ENCODE results near the gene CCDC73. TPM values are rescaled to one million over a fixed set of nuclear protein-coding genes. Genes with fewer than 3 reads are reported as not detected.
A peak's percentile ranks its signal among the peaks of the same experiment; 100 is the strongest.

Gene CCDC73
- total RNA-seq, 1 donor from 2014 or later = 0.27 TPM

DNA sequence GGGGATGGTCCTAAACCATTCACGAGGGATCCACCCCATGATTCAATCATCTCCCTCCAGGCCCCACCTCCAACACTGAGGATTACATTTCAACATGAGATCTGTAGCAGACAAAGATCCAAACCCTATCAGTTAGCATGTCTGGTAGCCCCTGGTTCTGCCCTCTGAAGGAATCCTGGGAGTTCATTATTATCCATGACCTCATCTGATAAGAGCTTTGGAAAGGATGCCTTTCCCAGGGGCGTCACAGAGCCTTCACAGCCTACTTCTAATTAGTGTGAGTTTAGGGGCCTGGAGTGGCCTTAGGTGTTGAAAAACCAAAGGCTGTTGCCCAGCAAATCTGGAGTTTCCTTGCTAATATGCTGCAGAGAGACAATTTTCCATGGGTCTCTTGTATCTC lies 219.4 kb downstream of the CCDC73 start:
- peaks cover 6% of the 10 kb centered on the region for H3K9me3 Mint-ChIP-seq
- H3K27me3 Mint-ChIP-seq (ENCODE audit: low read depth) = peaks cover 2% of the 10 kb centered on the region
- H3K4me3 Mint-ChIP-seq = no peak overlapping the region
- H3K36me3 Mint-ChIP-seq = no peaks in the 10 kb centered on the region
- no peak for DNase-seq (ENCODE audit: low spot score in 2 of 2, unreplicated experiment in 2 of 2)
- no peak overlapping the region for H3K27ac Mint-ChIP-seq
- peaks cover 43% of the 10 kb centered on the region for H3K4me1 Mint-ChIP-seq
- TF ChIP-seq, protein P1, sequence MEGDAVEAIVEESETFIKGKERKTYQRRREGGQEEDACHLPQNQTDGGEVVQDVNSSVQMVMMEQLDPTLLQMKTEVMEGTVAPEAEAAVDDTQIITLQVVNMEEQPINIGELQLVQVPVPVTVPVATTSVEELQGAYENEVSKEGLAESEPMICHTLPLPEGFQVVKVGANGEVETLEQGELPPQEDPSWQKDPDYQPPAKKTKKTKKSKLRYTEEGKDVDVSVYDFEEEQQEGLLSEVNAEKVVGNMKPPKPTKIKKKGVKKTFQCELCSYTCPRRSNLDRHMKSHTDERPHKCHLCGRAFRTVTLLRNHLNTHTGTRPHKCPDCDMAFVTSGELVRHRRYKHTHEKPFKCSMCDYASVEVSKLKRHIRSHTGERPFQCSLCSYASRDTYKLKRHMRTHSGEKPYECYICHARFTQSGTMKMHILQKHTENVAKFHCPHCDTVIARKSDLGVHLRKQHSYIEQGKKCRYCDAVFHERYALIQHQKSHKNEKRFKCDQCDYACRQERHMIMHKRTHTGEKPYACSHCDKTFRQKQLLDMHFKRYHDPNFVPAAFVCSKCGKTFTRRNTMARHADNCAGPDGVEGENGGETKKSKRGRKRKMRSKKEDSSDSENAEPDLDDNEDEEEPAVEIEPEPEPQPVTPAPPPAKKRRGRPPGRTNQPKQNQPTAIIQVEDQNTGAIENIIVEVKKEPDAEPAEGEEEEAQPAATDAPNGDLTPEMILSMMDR (IDR thresholded peaks at IDR 0.05; ENCODE audit: unreplicated experiment) = no peak

DNA sequence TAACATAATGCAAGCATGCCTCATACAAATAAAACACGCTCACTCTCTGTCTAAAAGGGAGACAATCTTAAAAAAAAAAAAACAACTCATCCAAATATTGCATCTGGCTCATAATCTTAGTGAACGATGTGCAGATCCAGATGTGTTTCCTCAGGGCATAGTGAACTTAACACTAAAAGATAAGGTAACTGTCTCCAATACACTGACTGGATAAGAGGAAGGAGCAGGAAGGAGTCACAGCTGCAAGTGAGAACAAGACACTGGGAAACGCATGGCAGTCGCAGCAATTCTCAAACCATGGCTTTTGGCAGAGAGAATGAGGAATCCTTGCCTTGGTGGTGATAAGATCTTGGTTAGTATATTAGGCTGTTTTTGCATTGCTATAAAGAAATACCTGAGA lies 220.0 kb downstream of the CCDC73 start:
- DNase-seq (ENCODE audit: low spot score in 2 of 2, unreplicated experiment in 2 of 2) = no peak
- Mint-ChIP-seq H3K27ac (peak overlapping the region; percentile 21), H3K27me3 (ENCODE audit: low read depth) (peaks cover 2% of the 10 kb centered on the region), H3K4me1 (peaks cover 43% of the 10 kb centered on the region), H3K36me3 (no peaks in the 10 kb centered on the region), H3K4me3 (no peak overlapping the region), H3K9me3 (peaks cover 6% of the 10 kb centered on the region)
- TF ChIP-seq, protein P1 (IDR thresholded peaks at IDR 0.05; ENCODE audit: unreplicated experiment) = no peak

DNA sequence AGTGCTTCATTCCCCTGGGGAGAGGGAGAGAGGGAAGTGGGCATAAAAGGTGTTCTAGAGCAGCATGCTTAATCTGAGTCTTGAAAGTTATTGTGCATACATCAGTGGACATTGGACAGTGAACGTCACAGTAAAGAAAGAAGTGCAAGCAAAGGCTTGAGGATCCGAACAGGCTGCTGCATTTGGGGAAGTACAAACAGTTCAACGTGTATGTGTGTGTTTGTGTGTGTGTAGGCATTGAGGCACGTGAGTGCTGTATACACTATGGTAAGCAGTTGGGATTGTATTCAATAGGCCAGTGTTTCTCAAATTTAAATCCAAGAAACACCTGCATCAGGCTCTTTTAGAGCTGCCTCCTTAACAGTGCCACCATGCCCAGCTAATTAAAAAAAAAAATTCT lies 221.2 kb downstream of the CCDC73 start:
- no peak overlapping the region for H3K4me3 Mint-ChIP-seq

DNA sequence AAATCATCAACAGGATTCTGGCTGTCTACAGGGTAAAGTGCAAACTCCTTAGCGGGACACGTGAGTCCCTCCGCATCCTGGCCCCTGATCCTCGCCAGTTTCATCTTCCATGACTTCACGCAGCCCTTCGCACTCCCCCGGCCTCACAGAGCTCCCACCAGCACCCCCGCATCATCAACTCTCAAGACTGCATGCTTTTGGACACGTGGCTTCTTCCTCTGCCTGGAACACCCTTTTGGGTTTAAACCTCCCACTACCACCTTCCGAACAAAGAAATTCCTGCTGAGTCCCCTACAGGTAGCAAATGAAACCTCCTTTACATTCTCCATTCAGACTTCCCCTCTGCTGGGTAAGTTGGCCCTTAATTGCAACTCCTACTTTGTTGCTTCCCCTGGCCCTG lies 223.4 kb downstream of the CCDC73 start:
- H3K4me1 Mint-ChIP-seq = peaks cover 43% of the 10 kb centered on the region
- peak overlapping the region; percentile 24 for H3K27ac Mint-ChIP-seq
- DNase-seq (ENCODE audit: low spot score in 2 of 2, unreplicated experiment in 2 of 2) = no peak
- H3K4me3 Mint-ChIP-seq = no peak overlapping the region
- peaks cover 6% of the 10 kb centered on the region for H3K9me3 Mint-ChIP-seq
- H3K27me3 Mint-ChIP-seq (ENCODE audit: low read depth) = peaks cover 10% of the 10 kb centered on the region
- no peaks in the 10 kb centered on the region for H3K36me3 Mint-ChIP-seq
- TF ChIP-seq, protein P1 (IDR thresholded peaks at IDR 0.05; ENCODE audit: unreplicated experiment) = no peak

More for the DNA sequence above, 221.2 kb downstream of the CCDC73 start:
- Mint-ChIP-seq H3K4me1 (peaks cover 46% of the 10 kb centered on the region), H3K27me3 (ENCODE audit: low read depth) (peaks cover 4% of the 10 kb centered on the region), H3K9me3 (peaks cover 6% of the 10 kb centered on the region), H3K36me3 (no peaks in the 10 kb centered on the region), H3K27ac (peak overlapping the region; percentile 21)
- DNase-seq (ENCODE audit: low spot score in 2 of 2, unreplicated experiment in 2 of 2) = no peak
- TF ChIP-seq, protein P1 (IDR thresholded peaks at IDR 0.05; ENCODE audit: unreplicated experiment) = no peak

DNA sequence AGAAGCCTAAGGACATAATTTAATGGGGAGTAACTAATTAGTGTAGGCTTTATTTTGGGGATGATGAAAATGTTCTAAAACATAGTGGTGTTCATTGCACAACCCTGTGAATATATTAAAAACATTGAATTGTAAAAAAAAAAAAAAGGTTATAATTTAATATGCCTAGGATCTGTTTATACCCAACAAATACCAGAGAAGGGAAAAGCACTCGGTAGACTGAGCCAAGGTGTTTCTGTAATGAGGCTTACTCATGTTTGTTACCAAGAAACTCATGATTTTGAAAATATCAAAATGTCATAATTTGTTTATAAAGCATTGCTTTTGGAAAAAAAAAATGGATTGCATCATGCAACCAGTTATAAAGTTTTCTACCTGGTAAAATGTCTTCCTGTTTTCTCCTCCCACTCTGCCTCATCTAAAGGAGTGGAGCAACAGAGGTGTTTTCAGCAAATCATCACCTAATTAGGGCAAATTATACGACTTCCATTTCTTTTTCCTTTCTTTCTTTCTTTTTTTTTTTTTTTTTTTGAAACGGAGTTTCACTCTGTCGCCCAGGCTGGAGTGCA lies 225.1 kb downstream of the CCDC73 start:
- Mint-ChIP-seq H3K27ac (no peak overlapping the region), H3K27me3 (ENCODE audit: low read depth) (peaks cover 10% of the 10 kb centered on the region), H3K4me1 (peaks cover 33% of the 10 kb centered on the region), H3K36me3 (no peaks in the 10 kb centered on the region), H3K9me3 (peaks cover 2% of the 10 kb centered on the region), H3K4me3 (no peak overlapping the region)
- no peak for DNase-seq (ENCODE audit: low spot score in 2 of 2, unreplicated experiment in 2 of 2)
- TF ChIP-seq, protein P1 (IDR thresholded peaks at IDR 0.05; ENCODE audit: unreplicated experiment) = no peak

DNA sequence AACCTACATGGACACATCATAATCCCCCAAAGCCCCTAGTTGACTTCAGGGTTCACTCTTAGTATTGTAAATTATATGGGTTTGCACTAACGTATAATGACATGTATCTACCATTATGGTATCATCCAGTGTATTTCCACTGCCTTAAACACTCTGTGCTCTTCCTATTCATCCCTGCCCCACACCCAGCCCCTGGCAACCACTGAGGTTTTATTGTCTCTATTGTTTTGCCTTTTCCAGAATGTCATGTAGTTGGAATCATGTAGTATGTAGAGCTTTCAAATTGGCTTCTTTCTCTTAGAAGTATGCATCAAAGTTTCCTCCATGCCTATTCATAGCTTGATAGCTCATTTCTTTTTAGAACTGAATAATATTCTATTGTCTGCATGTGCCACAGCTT lies 227.3 kb downstream of the CCDC73 start:
- no peak for DNase-seq (ENCODE audit: low spot score in 2 of 2, unreplicated experiment in 2 of 2)
- Mint-ChIP-seq H3K27ac (no peak overlapping the region), H3K36me3 (no peaks in the 10 kb centered on the region), H3K27me3 (ENCODE audit: low read depth) (peaks cover 10% of the 10 kb centered on the region), H3K4me1 (peaks cover 36% of the 10 kb centered on the region), H3K4me3 (no peak overlapping the region), H3K9me3 (no peaks in the 10 kb centered on the region)
- TF ChIP-seq, protein P1 (IDR thresholded peaks at IDR 0.05; ENCODE audit: unreplicated experiment) = no peak

Data from mesothelial cell of epicardium (in vitro differentiated cells).